Measurements from ENCODE around the gene FXN.
"Not testable (repeated sequence)": the region's sequence is repeated elsewhere in the genome, so short reads cannot be mapped to it uniquely, and the experiment has no call there.

FXN gene

DNA sequence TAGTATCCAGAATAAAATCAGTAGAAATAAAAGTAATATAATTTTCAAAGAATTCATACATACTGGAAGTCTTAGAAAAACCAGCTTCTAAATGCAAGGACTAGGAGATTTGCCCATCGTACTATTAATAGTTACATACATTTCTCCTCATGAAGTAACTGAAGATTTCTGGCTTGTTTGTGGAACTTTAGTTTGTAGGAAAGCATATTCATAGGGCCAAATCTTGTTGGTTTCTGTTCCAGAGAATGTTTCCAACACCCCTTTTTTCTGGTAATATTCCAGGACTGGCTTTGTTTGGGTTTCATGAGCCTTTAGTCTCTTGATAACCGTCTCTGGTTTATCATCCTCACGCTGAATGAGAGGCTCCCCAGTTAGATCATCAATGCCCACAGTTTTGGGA is 72.2 kb downstream of the FXN start:
- DNase-seq, result no peak

DNA sequence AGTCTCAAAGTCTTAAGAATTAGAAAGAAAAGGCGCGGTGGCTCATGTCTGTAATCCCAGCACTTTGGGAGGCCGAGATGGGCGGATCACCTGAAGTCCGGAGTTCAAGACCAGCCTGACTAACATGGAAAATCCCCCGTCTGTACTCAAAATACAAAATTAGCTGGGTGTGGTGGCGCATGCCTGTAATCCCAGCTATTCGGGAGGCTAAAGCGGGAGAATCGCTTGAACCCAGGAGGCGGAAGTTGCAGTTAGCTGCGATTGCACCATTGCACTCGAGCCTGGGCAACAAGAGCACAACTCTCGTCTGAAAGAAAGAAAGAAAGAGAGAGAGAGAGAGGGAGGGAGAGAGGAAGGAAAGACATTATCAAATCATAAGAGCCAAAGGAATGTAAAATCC is 73.2 kb downstream of the FXN start:
- not testable (repeated sequence) for DNase-seq

DNA sequence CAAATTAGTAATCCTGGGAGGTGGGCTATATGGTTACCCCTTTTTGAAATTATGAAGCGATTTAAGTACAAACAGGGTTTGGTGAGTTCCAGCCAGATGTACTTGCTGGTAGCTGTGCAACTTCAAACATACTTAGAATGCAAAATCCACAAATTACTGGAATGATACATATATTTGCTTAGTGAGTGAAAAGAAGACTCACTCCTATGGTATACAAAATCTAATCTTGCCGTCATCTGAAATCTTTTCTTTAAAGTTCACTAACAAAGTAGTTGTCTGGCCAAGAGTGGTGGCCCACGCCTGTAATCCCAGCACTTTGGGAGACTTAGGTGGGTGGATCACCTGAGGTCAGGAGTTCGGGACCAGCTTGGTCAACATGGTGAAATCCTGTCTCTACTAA is 73.6 kb downstream of the FXN start:
- no peak for DNase-seq

DNA sequence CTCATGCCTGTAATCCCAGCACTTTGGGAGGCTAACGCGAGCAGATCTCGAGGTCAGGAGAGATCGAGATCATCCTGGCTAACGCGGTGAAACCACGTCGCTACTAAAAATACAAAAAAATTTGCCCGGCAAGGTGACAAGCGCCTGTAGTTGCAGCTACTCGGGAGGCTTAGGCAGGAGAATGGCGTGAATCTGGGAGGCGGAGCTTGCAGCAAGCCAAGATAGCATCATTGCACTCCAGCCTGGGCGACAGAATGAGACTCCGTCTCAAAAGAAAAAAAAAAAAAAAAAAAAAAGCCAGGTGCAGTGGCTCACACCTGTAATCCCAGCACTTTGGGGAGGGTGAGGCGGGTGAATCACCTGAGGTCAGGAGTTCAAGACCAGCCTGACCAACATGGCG is 77.1 kb downstream of the FXN start:
- not testable (repeated sequence) for DNase-seq

GRCh38 chr9:69115621-69116020 is 80.1 kb downstream of the FXN start:
- no peak for DNase-seq

- no peak for DNase-seq
Observed at GRCh38 chr9:69118656-69119055, 83.1 kb downstream of the FXN start.

- DNase-seq, result peak; percentile 31
Observed at GRCh38 chr9:69120380-69121154, 85.0 kb downstream of the FXN start.

- DNase-seq, result peak; percentile 71
Observed at GRCh38 chr9:69121155-69122081, 85.9 kb downstream of the FXN start.

DNA sequence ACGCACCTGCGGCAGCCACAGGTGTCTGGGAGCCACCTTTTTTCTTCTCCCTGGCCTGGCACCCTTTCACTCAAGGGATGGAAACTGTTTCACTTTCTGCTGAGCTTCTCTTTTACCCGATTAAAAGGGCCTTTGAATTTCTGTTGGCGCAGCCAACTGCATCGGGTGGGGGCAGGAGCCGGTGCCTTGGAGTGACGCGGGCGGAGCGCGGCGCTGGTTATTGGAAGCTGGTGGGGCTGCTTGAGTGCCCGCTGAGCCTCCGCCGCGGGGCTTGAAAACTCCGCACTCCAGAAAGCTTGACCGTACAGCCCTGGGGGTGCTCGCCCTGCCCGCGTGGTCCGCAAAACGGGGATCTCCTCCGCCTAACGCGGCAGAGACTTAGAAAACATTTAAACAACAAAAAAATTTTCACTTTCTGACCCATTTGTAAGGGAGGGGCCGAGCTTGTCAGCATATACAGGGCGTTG is 86.6 kb downstream of the FXN start:
- peak; percentile 84 for DNase-seq

DNA sequence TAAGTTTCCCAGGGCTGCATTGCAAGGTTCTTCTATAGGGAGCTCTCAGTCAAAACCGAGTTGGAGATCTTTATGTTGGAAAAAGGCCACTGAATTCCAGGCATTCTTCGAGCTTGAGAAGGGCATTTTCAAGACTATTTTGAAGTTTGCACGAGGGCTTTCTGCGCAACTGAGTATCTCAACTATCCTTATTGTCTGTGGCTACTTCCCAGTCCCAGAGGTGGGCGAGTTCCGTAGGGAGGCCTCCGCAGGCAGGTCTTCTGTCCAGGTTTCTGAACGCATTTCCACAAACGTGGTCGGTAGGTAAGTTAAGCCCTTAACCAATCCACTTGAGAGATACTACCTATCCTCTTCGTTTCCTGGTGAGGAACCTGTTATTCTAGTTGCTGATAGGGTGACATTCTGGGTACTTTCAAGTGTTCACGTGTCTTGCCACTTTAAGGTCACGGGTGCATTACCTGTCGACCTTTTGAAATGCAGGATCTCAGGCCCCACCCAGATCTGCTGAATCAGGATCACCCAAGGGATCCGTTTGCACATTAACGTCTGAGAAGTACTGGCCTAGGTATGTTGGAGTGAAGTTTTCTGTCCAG is 87.1 kb downstream of the FXN start:
- DNase-seq, result peak; percentile 18

DNA sequence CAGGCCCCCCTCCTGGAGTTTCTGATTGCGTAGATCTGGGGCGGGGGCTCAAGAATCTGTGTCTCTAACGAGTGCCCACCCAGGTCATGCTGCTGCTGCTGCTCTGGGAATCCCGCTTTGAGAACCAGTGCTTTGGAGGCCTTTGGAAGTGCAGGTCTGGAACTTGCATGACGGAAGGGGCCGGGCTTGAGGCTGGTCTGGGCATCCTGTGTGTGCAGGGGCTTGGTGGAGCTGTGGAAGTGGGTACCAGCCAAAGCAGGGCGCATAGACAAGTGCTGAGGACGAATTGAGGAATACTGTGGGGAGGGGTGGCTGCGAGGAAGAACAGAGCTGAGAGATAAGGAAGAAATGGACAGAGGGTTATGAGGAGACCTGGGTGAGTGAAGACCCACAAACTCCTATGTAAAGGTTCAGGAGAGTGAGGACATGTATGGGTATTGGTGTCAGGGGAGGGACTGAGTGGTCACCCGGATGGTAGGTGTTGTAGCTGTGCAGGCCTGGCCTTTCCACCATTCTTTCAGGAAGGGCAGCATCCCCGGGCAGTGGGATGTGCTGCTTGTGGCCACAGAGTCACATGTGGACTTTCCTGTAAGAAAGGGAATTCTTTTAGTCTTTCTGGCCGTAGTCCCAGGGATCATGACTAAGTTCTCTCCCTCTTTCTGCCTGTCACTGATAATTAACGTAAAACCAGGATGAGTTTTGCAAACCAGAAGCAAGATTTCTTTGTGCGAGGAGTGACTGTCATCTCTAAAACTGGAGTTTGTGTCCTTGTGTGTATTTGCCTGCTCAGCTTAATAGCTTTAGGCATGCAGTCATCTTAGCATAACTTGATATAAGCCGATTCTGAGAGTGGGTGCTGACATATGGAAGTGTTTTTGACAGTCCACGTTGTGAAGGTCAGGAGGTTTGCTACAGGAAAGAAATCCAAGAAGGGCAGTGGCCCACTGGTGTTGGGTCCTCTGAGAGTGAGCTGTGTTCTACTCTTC is 95.2 kb downstream of the FXN start:
- DNase-seq, result peak; percentile 22

GRCh38 chr9:69131682-69132081 is 96.1 kb downstream of the FXN start:
- no peak for DNase-seq

DNA sequence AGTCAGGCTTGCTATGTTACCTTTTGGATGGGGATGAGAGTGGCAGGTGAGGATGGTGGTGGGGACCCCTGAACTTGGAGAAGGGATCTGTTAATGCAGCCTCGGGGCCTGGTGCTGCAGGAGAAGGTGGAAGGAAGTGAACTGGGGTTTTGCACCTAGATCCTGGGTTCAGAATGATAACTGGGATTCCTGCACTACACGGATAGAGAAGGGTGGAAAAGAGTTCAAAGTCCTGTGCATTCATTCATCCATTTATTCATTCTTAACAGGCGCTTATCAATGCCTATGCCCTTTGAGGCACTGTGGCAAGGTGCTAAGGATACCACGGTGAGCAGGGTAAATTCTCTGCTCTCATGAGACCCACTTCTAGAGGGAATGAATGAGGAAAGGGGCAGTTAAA is 96.8 kb downstream of the FXN start:
- DNase-seq, result no peak

- no peak for DNase-seq
Observed at GRCh38 chr9:69134412-69134811, 98.9 kb downstream of the FXN start.

DNA sequence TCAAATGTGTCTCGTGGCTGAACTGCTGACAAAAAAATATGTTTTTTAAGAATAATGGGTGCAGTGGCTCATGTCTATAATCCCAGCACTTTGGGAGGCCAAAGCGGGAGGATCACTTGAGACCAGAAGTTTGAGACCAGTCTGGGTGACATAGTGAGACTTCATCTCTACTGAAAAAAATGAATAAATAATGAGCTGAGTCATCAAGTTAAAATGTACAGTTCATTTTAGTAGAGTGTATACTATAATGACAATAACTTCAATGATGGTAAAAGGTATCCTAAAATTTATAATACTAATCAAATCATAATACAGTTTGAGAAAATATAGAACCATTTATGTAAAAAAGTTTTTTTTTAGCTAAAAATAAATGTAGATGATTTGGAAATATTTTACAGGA is 100.6 kb downstream of the FXN start:
- DNase-seq, result no peak

DNA sequence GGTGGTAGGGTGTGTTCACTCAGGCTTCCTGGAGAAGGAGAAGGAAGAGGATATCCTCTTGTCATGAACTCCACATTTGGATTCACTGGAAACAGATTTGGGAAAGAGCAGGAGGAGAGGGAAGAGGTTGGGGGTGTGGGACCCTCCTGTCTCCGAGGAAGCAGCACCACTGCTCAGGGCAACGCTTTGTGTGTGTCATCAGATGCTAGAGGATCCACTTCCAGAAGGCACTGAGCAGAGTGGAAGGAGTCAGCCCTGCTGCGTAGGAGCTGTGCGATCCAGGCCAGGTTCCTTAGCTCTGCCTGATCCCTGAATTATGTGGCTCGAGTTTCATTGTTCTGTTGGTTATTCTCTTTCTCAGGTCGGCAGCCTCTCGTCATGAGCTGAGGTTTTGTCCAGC is 101.2 kb downstream of the FXN start:
- DNase-seq, result no peak

DNA sequence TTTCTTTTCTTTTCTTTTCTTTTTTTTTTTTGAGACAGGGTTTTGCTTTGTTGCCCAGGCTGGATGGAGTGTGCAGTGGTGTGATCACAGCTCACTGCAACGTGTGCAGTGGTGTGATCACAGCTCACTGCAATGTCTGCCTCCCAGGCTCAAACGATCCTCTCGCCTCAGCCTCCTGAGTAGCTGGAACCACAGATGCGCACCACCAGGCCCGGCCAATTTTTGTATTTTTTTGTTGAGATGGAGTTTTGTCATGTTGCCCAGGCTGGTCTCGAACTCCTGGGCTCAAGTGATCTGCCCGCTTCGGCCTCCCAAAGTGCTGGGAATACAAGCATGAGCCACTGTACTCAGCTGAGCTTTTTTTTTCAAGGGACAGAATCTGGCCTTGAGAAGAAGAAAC is 101.8 kb downstream of the FXN start:
- no peak for DNase-seq

- DNase-seq, result no peak
Observed at GRCh38 chr9:69139596-69139995, 104.0 kb downstream of the FXN start.

- DNase-seq, result no peak
Observed at GRCh38 chr9:69140123-69140735, 104.7 kb downstream of the FXN start.

DNA sequence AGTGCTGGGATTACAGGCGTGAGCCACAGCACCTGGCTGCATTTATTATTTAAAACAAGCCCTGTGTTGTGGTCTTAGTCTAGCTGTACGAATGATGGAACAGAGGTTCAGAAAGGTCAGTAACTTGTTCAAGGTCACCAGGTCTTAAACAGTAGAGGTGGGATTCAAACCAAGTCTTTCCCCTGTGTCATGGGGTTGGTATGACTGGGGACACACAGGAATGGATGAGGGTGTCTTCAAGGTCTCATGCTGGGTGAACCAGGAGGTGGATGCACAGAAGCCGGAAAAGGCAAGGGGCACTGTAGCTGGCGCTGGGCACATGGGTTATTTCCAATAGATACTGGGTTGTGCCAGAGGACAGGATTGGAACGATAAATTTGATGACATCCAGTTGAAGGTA is 106.3 kb downstream of the FXN start:
- no peak for DNase-seq

- no peak for DNase-seq
Observed at GRCh38 chr9:69143291-69143690, 107.7 kb downstream of the FXN start.

Data from hematopoietic multipotent progenitor cell treated with erythropoietin and hydrocortisone succinate and interleukin-3 and kit ligand, for 6 days (in vitro differentiated cells).